H1 (cell line): ENCODE results near the gene RDH5. TPM values are rescaled to one million over a fixed set of nuclear protein-coding genes. Genes with fewer than 3 reads are reported as not detected.

Experiments
- BCL11A ChIP-seq, 2 experiments: IDR thresholded peaks; one replicate each; pipeline ENCODE4 v1.6.1; 2011; ENCODE audit warnings: low read depth in 2 of 2, low read length in 2 of 2, mild to moderate bottlenecking in 2 of 2
- CBX5 ChIP-seq: fragments of 300-800, 300-1000 bp; sonication (generic); IDR thresholded peaks from 2 replicates; pipeline ENCODE4 v1.7.1; 2016; ENCODE audit warnings: antibody characterized with exemption, low read length, low read depth
- JUND ChIP-seq: IDR thresholded peaks from 2 replicates; pipeline ENCODE4 v1.6.1; 2011; ENCODE audit warnings: mild to moderate bottlenecking, improper control_type of control experiment, low read length
- NANOG ChIP-seq: IDR thresholded peaks from 2 replicates; pipeline ENCODE4 v1.6.1; 2011; ENCODE audit warnings: low read length, low read depth, mild to moderate bottlenecking, inconsistent platforms; ENCODE audit not compliant: insufficient read depth, poor library complexity, severe bottlenecking
- NRF1 ChIP-seq: IDR thresholded peaks from 2 replicates; pipeline ENCODE4 v1.6.1; 2011; ENCODE audit warnings: mild to moderate bottlenecking, low read depth, low read length, improper control_type of control experiment
- RXRA ChIP-seq: IDR thresholded peaks from 2 replicates; pipeline ENCODE4 v1.6.1; 2011; ENCODE audit warnings: low read depth, mild to moderate bottlenecking, low read length, moderate library complexity; ENCODE audit not compliant: insufficient read depth
- SAP30 ChIP-seq: fragments of 300-600 bp; sonication (generic); IDR thresholded peaks from 2 replicates; pipeline ENCODE4 v1.7.1; 2012; ENCODE audit warnings: low read length, moderate library complexity, mild to moderate bottlenecking, inconsistent platforms; ENCODE audit not compliant: insufficient read depth, insufficient replicate concordance
- SP4 ChIP-seq: IDR thresholded peaks from 2 replicates; pipeline ENCODE4 v1.6.1; 2012; ENCODE audit warnings: low read length, inconsistent platforms
- polyA plus RNA-seq, 7 experiments: library from polyadenylated mRNA; depleted of rRNA in 3 of 7; stranded (reverse) in 5 of 7; unstranded in 2 of 7; fragments of >200 nt in 5 of 7; fragments of 200-250 nt in 2 of 7; gene quantifications; 1 replicate in 5 of 7; 2 replicates in 1 of 7; 4 replicates in 1 of 7; pipeline versions ENCODE4 v1.2.1 to v1.2.3, GENCODE V29; 2011 to 2013; ENCODE audit warnings: missing spikeins in 2 of 7, mixed read lengths in 2 of 7
- total RNA-seq: library from RNA; stranded (reverse); fragmentation: NEBNext Ultra II Directional; extraction: Animal tissue kit (Norgen Biotek cat#: 25700); gene quantifications from 2 replicates; pipeline ENCODE4 v1.2.1, GENCODE V29; 2021
- TF ChIP-seq, protein P1 (sequence below), 3 experiments: IDR thresholded peaks; 1 replicate in 2 of 3; 2 replicates in 1 of 3; pipeline versions ENCODE4 v1.5.1 to v1.6.1; 2011; ENCODE audit warnings: low read length in 3 of 3, mild to moderate bottlenecking in 3 of 3, inconsistent platforms in 2 of 3, low read depth in 1 of 3, moderate library complexity in 1 of 3; ENCODE audit not compliant: insufficient read depth in 1 of 3; ENCODE audit errors: control extremely low read depth in 1 of 3

The RDH5 gene
- total and polyA plus RNA-seq, 2 of the 8 experiments (the other 6 are each of a cell fraction or from before 2014, with no cell fraction given): 4.2 to 6.0 TPM

- TF ChIP-seq BCL11A (IDR thresholded peaks at IDR 0.05; ENCODE audit: low read depth in 2 of 2, low read length in 2 of 2) (no peak), CBX5 (no peak), SAP30 (no peak), SP4 (no peak), JUND (no peak), NRF1 (no peak), RXRA (no peak), NANOG (no peak)
- TF ChIP-seq, protein P1, sequence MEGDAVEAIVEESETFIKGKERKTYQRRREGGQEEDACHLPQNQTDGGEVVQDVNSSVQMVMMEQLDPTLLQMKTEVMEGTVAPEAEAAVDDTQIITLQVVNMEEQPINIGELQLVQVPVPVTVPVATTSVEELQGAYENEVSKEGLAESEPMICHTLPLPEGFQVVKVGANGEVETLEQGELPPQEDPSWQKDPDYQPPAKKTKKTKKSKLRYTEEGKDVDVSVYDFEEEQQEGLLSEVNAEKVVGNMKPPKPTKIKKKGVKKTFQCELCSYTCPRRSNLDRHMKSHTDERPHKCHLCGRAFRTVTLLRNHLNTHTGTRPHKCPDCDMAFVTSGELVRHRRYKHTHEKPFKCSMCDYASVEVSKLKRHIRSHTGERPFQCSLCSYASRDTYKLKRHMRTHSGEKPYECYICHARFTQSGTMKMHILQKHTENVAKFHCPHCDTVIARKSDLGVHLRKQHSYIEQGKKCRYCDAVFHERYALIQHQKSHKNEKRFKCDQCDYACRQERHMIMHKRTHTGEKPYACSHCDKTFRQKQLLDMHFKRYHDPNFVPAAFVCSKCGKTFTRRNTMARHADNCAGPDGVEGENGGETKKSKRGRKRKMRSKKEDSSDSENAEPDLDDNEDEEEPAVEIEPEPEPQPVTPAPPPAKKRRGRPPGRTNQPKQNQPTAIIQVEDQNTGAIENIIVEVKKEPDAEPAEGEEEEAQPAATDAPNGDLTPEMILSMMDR (IDR thresholded peaks at IDR 0.05; ENCODE audit: control extremely low read depth in 1 of 3, insufficient read depth in 1 of 3, low read depth in 1 of 3, low read length in 3 of 3): no peak
Observed at GRCh38 chr12:55703901-55704761, 16.1 kb upstream of the RDH5 start (continued).
